ENCODE data around the gene ZNF536. TPM values are rescaled to one million over a fixed set of nuclear protein-coding genes. Genes with fewer than 3 reads are reported as not detected.

The ZNF536 gene
- total RNA-seq, 1 donor from 2014 or later: not detected

- Mint-ChIP-seq H3K27me3 (no peaks in the 10 kb centered on the region), H3K27ac (no peak overlapping the region), H3K4me3 (no peak overlapping the region), H3K4me1 (no peaks in the 10 kb centered on the region), H3K36me3 (ENCODE audit: low read depth) (no peaks in the 10 kb centered on the region), H3K9me3 (no peaks in the 10 kb centered on the region)
- intact Hi-C loops (cut with micrococcal nuclease): no loop called here
- DNase-seq: no peak
Measured at GRCh38 chr19:30587869-30588268, 215.7 kb downstream of the ZNF536 start.

GRCh38 chr19:30590596-30591229, 218.5 kb downstream of the ZNF536 start:
- H3K4me3 Mint-ChIP-seq: no peak overlapping the region
- H3K9me3 Mint-ChIP-seq: no peaks in the 10 kb centered on the region
- H3K36me3 Mint-ChIP-seq (ENCODE audit: low read depth): no peaks in the 10 kb centered on the region
- no peak for DNase-seq
- intact Hi-C loops (cut with micrococcal nuclease): no loop called here
- H3K27ac Mint-ChIP-seq: no peak overlapping the region
- H3K4me1 Mint-ChIP-seq: no peaks in the 10 kb centered on the region
- H3K27me3 Mint-ChIP-seq: no peaks in the 10 kb centered on the region

- Mint-ChIP-seq H3K4me3 (no peak overlapping the region), H3K36me3 (ENCODE audit: low read depth) (no peaks in the 10 kb centered on the region), H3K9me3 (no peaks in the 10 kb centered on the region), H3K4me1 (no peaks in the 10 kb centered on the region), H3K27me3 (peaks cover 6% of the 10 kb centered on the region), H3K27ac (no peak overlapping the region)
- DNase-seq: no peak
- intact Hi-C loops (cut with micrococcal nuclease): no loop called here
Measured at GRCh38 chr19:30593356-30593755, 221.2 kb downstream of the ZNF536 start.

GRCh38 chr19:30593975-30594745, 222.0 kb downstream of the ZNF536 start:
- no peak for DNase-seq
- H3K4me1 Mint-ChIP-seq: no peaks in the 10 kb centered on the region

GRCh38 chr19:30596268-30596667, 224.1 kb downstream of the ZNF536 start:
- no peak overlapping the region for H3K27ac Mint-ChIP-seq
- no peaks in the 10 kb centered on the region for H3K4me1 Mint-ChIP-seq
- H3K27me3 Mint-ChIP-seq: peaks cover 6% of the 10 kb centered on the region
- H3K4me3 Mint-ChIP-seq: no peak overlapping the region
- intact Hi-C loops (cut with micrococcal nuclease): no loop called here
- H3K36me3 Mint-ChIP-seq (ENCODE audit: low read depth): no peaks in the 10 kb centered on the region
- no peaks in the 10 kb centered on the region for H3K9me3 Mint-ChIP-seq
- DNase-seq: no peak

More at GRCh38 chr19:30593975-30594745, 222.0 kb downstream of the ZNF536 start:
- no peaks in the 10 kb centered on the region for H3K36me3 Mint-ChIP-seq (ENCODE audit: low read depth)
- H3K27me3 Mint-ChIP-seq: peaks cover 6% of the 10 kb centered on the region
- H3K9me3 Mint-ChIP-seq: no peaks in the 10 kb centered on the region
- no peak overlapping the region for H3K27ac Mint-ChIP-seq
- H3K4me3 Mint-ChIP-seq: no peak overlapping the region
- intact Hi-C loops (cut with micrococcal nuclease): no loop called here

- intact Hi-C loops (cut with micrococcal nuclease): no loop called here
- no peak overlapping the region for H3K4me3 Mint-ChIP-seq
- no peaks in the 10 kb centered on the region for H3K4me1 Mint-ChIP-seq
- no peaks in the 10 kb centered on the region for H3K9me3 Mint-ChIP-seq
- no peaks in the 10 kb centered on the region for H3K36me3 Mint-ChIP-seq (ENCODE audit: low read depth)
- H3K27ac Mint-ChIP-seq: no peak overlapping the region
- H3K27me3 Mint-ChIP-seq: peaks cover 6% of the 10 kb centered on the region
- DNase-seq: no peak
Measured at GRCh38 chr19:30596813-30597399, 224.7 kb downstream of the ZNF536 start.

- H3K27me3 Mint-ChIP-seq: peaks cover 6% of the 10 kb centered on the region
- H3K27ac Mint-ChIP-seq: no peak overlapping the region
- intact Hi-C loops (cut with micrococcal nuclease): no loop called here
- no peak for DNase-seq
- no peaks in the 10 kb centered on the region for H3K4me1 Mint-ChIP-seq
- H3K36me3 Mint-ChIP-seq (ENCODE audit: low read depth): no peaks in the 10 kb centered on the region
- no peak overlapping the region for H3K4me3 Mint-ChIP-seq
- H3K9me3 Mint-ChIP-seq: no peaks in the 10 kb centered on the region
Measured at GRCh38 chr19:30598688-30599087, 226.5 kb downstream of the ZNF536 start.

GRCh38 chr19:30602661-30603350, 230.6 kb downstream of the ZNF536 start:
- no peaks in the 10 kb centered on the region for H3K36me3 Mint-ChIP-seq (ENCODE audit: low read depth)
- intact Hi-C loops (cut with micrococcal nuclease): no loop called here
- no peaks in the 10 kb centered on the region for H3K27me3 Mint-ChIP-seq
- no peaks in the 10 kb centered on the region for H3K9me3 Mint-ChIP-seq
- H3K4me3 Mint-ChIP-seq: no peak overlapping the region
- DNase-seq: no peak
- H3K4me1 Mint-ChIP-seq: no peaks in the 10 kb centered on the region
- H3K27ac Mint-ChIP-seq: no peak overlapping the region

GRCh38 chr19:30604657-30605056, 232.5 kb downstream of the ZNF536 start:
- Mint-ChIP-seq H3K27me3 (no peaks in the 10 kb centered on the region), H3K9me3 (no peaks in the 10 kb centered on the region), H3K36me3 (ENCODE audit: low read depth) (no peaks in the 10 kb centered on the region), H3K4me1 (no peaks in the 10 kb centered on the region), H3K4me3 (no peak overlapping the region), H3K27ac (no peak overlapping the region)
- intact Hi-C loops (cut with micrococcal nuclease): no loop called here
- no peak for DNase-seq

GRCh38 chr19:30605333-30605732, 233.1 kb downstream of the ZNF536 start:
- Mint-ChIP-seq H3K36me3 (ENCODE audit: low read depth) (no peaks in the 10 kb centered on the region), H3K9me3 (no peaks in the 10 kb centered on the region), H3K27me3 (no peaks in the 10 kb centered on the region), H3K27ac (no peak overlapping the region), H3K4me1 (no peaks in the 10 kb centered on the region), H3K4me3 (no peak overlapping the region)
- intact Hi-C loops (cut with micrococcal nuclease): no loop called here
- DNase-seq: no peak

GRCh38 chr19:30606114-30607050, 234.2 kb downstream of the ZNF536 start:
- intact Hi-C loops (cut with micrococcal nuclease): no loop called here
- Mint-ChIP-seq H3K27ac (no peak overlapping the region), H3K4me1 (no peaks in the 10 kb centered on the region), H3K4me3 (no peak overlapping the region), H3K27me3 (no peaks in the 10 kb centered on the region), H3K36me3 (ENCODE audit: low read depth) (no peaks in the 10 kb centered on the region), H3K9me3 (no peaks in the 10 kb centered on the region)
- DNase-seq: no peak

Measured in activated CD4-positive, alpha-beta T cell treated with anti-CD3 and anti-CD28 coated beads, Interleukin-2, amount 10 ng/mL, durations not matched to agents 24 days and 14 days (primary cell).